ENCODE measurements around the gene PRCC.

PRCC gene

DNA sequence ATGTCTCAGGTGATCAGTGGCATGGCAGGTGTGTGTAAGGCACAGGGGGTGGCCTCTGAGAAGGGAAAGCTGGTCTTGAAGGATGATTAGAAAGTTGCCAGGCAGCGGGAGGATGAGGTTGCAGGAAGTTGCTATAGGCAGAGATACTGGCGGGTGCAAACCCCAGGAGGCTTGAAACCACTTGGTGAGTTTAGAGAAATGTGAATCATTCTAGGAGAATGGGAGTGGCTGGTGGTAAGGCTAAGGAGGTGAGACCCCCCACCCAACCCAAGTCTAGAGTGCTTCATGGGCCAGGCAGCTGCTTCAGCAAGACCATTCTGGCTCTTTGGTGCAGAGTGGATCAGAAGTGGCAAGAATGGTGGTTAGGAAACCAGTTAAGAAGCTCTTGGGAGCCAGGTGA lies 40.3 kb downstream of the PRCC start:
- Mint-ChIP-seq H3K9me3 (no peaks in the 10 kb centered on the region), H3K36me3 (peaks cover 43% of the 10 kb centered on the region), H3K27ac (peak overlapping the region; percentile 13), H3K4me1 (peaks cover 19% of the 10 kb centered on the region), H3K4me3 (no peak overlapping the region), H3K27me3 (no peaks in the 10 kb centered on the region)
- ATAC-seq: no peak

GRCh38 chr1:156808186-156809030 lies 41.1 kb downstream of the PRCC start:
- H3K27ac Mint-ChIP-seq: peak overlapping the region; percentile 13
- no peaks in the 10 kb centered on the region for H3K9me3 Mint-ChIP-seq
- H3K4me3 Mint-ChIP-seq: no peak overlapping the region
- peaks cover 23% of the 10 kb centered on the region for H3K4me1 Mint-ChIP-seq
- H3K36me3 Mint-ChIP-seq: peaks cover 43% of the 10 kb centered on the region
- no peak for ATAC-seq
- no peaks in the 10 kb centered on the region for H3K27me3 Mint-ChIP-seq

GRCh38 chr1:156809281-156809680 lies 41.9 kb downstream of the PRCC start:
- Mint-ChIP-seq H3K36me3 (peaks cover 43% of the 10 kb centered on the region), H3K9me3 (no peaks in the 10 kb centered on the region), H3K4me1 (peaks cover 29% of the 10 kb centered on the region), H3K4me3 (no peak overlapping the region), H3K27ac (no peak overlapping the region), H3K27me3 (no peaks in the 10 kb centered on the region)
- ATAC-seq: no peak

- Mint-ChIP-seq H3K9me3 (no peaks in the 10 kb centered on the region), H3K4me1 (peaks cover 29% of the 10 kb centered on the region), H3K27me3 (no peaks in the 10 kb centered on the region), H3K36me3 (peaks cover 43% of the 10 kb centered on the region), H3K4me3 (no peak overlapping the region), H3K27ac (no peak overlapping the region)
- no peak for ATAC-seq
Observed at GRCh38 chr1:156809711-156810366, 42.5 kb downstream of the PRCC start.

DNA sequence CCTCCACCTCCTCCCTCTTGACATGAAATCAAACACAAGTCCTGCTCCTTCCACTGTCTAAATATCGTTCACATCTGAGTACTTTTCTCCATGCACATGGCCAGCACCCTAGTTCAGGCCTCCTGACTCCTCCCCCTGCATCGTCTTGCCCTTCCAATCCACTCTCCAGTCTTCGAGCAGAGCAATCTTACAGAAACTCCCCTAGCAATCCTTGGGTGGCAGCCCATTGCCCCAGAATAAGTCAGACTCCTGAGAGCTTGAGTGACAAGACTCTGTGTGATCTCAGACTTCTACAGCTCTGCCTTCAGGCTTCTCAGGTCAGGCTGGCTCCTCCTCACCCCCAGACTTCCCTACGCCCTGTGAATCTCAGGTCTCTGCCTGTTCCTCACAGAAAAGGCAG lies 43.8 kb downstream of the PRCC start:
- H3K36me3 Mint-ChIP-seq: peaks cover 38% of the 10 kb centered on the region
- ATAC-seq: no peak
- H3K9me3 Mint-ChIP-seq: no peaks in the 10 kb centered on the region
- H3K27ac Mint-ChIP-seq: no peak overlapping the region
- peaks cover 40% of the 10 kb centered on the region for H3K4me1 Mint-ChIP-seq
- no peaks in the 10 kb centered on the region for H3K27me3 Mint-ChIP-seq
- no peak overlapping the region for H3K4me3 Mint-ChIP-seq

DNA sequence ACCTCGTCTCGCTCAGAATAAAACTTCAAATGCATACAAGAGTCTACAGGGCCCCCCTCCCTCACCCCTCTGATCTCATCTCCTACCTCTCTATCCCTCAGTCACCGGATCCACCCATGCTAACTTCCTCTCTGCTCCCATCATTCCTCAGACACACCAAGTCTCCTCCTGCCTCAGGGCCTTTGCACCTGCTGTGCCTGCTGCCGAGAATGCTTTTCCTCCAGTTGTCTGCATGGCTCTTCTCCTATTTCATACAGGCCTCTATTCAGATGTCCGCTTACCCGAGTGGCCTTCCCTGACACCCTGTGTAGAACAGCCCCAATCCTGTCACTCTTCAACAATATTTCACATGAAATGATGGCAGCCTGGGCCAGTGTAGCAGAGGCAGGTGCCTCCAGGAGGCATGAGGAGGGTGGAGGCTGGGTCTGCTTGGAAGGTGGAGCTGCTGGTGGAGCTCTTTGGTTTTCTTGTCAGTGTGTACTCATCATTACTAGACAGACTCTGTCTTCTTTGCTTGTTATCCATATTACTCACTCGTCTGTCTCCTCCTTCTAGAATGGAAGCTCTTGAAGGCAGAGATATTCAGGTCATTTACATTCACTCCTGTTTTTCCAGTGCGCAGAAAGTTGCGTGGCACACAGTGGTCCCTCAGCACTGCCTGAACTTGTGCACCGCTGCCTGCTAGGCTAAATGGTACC lies 45.1 kb downstream of the PRCC start:
- H3K36me3 Mint-ChIP-seq: peaks cover 27% of the 10 kb centered on the region
- H3K4me3 Mint-ChIP-seq: no peak overlapping the region
- no peak for ATAC-seq
- H3K27ac Mint-ChIP-seq: no peak overlapping the region
- peaks cover 48% of the 10 kb centered on the region for H3K4me1 Mint-ChIP-seq
- no peaks in the 10 kb centered on the region for H3K27me3 Mint-ChIP-seq
- H3K9me3 Mint-ChIP-seq: no peaks in the 10 kb centered on the region

DNA sequence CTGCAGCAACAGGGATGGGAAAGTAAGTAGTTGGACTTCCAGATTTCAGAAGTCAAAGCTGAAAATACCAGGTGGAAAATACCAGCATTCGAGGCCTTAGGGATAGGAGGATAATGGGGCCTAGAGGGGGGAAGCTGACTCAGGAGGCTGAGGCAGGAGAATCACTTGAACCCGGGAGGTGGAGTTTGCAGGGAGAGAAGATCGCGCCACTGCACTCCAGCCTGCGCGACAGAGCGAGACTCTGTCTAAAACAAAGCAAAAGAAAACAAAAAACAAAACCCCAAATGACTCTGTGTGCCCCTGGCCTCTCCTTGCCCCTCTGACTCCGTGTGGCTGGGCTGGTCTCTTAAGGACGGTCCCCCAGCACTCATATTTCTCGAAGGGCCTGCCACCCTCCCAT lies 46.0 kb downstream of the PRCC start:
- Mint-ChIP-seq H3K4me1 (peaks cover 41% of the 10 kb centered on the region), H3K27ac (peak overlapping the region; percentile 61), H3K27me3 (no peaks in the 10 kb centered on the region), H3K9me3 (no peaks in the 10 kb centered on the region), H3K4me3 (peak overlapping the region; percentile 82), H3K36me3 (peaks cover 19% of the 10 kb centered on the region)
- no peak for ATAC-seq

DNA sequence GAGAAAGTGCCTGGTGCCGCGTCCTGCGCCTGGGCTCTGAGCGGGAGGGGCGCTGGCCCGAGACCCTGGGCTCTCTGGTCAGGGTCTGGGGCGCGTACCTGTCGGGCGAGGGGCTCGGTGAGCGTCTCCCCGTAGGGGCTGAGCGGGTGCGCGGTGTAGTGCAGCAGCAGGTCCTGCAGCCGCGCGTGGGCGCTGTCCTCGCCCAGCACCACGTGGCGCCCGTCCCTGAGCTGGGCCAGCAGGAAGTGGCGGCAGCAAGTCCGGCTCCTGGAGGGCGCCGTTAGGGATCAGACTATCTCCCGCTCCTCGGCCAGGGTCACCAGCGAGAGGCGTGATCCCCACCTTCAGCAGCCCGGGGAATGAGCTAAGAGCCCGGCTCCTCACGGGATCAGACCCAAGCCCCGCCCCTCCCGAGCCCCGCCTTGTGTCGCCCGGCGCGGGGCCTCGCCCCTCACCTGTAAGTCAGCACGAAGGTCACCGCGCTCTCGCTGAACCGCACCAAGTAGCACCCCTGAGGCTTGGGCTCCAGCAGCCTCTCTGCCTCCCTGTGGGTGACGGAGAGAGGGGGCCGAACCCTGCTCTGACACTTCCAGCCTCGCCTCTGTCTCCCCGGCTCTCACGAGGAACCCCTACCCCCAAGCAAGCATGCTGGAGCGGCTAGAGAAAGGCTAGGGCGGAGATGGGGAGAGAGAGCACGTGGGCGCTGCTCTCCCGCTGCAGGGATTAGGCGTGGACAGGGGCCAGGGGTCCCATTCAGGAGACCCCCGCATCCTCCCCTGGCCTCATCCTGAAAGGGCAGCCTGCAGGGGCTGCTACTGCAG lies 46.6 kb downstream of the PRCC start:
- Mint-ChIP-seq H3K4me1 (peaks cover 41% of the 10 kb centered on the region), H3K27ac (peak overlapping the region; percentile 61), H3K27me3 (no peaks in the 10 kb centered on the region), H3K36me3 (peaks cover 15% of the 10 kb centered on the region), H3K4me3 (peak overlapping the region; percentile 82), H3K9me3 (no peaks in the 10 kb centered on the region)
- ATAC-seq: peak; percentile 62

GRCh38 chr1:156814571-156815260 lies 47.4 kb downstream of the PRCC start:
- Mint-ChIP-seq H3K36me3 (peaks cover 15% of the 10 kb centered on the region), H3K4me1 (peaks cover 41% of the 10 kb centered on the region), H3K27ac (peak overlapping the region; percentile 61), H3K4me3 (peak overlapping the region; percentile 18), H3K27me3 (no peaks in the 10 kb centered on the region), H3K9me3 (no peaks in the 10 kb centered on the region)
- ATAC-seq: no peak

- ATAC-seq: no peak
- no peaks in the 10 kb centered on the region for H3K27me3 Mint-ChIP-seq
- no peaks in the 10 kb centered on the region for H3K9me3 Mint-ChIP-seq
- peaks cover 41% of the 10 kb centered on the region for H3K4me1 Mint-ChIP-seq
- H3K36me3 Mint-ChIP-seq: peaks cover 15% of the 10 kb centered on the region
- peak overlapping the region; percentile 85 for H3K27ac Mint-ChIP-seq
- H3K4me3 Mint-ChIP-seq: no peak overlapping the region
Observed at GRCh38 chr1:156815307-156815826, 48.0 kb downstream of the PRCC start.

DNA sequence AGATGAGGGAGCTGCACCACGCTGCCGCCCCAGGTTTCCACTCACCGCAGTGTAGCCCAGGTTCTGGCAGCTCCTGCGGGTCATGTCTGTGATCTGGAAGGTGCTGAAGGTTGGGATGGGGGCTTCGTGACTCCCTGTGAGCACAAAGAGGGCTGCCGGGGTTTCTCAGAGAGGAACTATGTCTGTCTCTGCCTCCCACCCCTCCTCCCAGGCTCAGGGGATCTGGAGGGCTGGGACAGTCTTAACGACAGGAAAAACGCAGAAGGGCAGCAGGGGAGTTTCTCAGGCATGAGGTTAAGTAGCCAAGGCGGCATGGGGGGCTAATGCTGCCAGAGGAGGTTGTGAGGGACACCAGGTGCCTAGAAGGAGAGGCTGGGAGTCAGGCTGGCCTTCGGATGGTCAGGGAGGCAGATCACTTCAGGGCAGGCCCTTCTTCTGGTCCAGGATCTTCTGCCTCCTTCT lies 48.7 kb downstream of the PRCC start:
- Mint-ChIP-seq H3K4me3 (peak overlapping the region; percentile 68), H3K27me3 (no peaks in the 10 kb centered on the region)
- ATAC-seq: no peak

GRCh38 chr1:156816561-156817328 lies 49.4 kb downstream of the PRCC start, which contains the start of gene SH2D2A:
SH2D2A (minus strand) TSS chr1:156816848; CDS start chr1:156816708, 140 bp downstream.
- H3K27ac Mint-ChIP-seq: peak within 1 kb of the TSS; percentile 85
- peak within 1 kb of the TSS; percentile 68 for H3K4me3 Mint-ChIP-seq
- peaks cover 41% of the 10 kb centered on the region for H3K4me1 Mint-ChIP-seq
- peaks cover 9% of the 10 kb centered on the region for H3K36me3 Mint-ChIP-seq
- ATAC-seq: peak; percentile 87
- H3K9me3 Mint-ChIP-seq: no peaks in the 10 kb centered on the region
- no peaks in the 10 kb centered on the region for H3K27me3 Mint-ChIP-seq

More for the DNA sequence above, 48.7 kb downstream of the PRCC start:
- Mint-ChIP-seq H3K27ac (peak overlapping the region; percentile 85), H3K9me3 (no peaks in the 10 kb centered on the region), H3K4me1 (peaks cover 41% of the 10 kb centered on the region), H3K36me3 (peaks cover 13% of the 10 kb centered on the region)

- no peak for ATAC-seq
- Mint-ChIP-seq H3K9me3 (no peaks in the 10 kb centered on the region), H3K27ac (no peak overlapping the region), H3K4me3 (no peak overlapping the region), H3K27me3 (no peaks in the 10 kb centered on the region), H3K4me1 (peaks cover 5% of the 10 kb centered on the region), H3K36me3 (no peaks in the 10 kb centered on the region)
Observed at GRCh38 chr1:156821801-156822200, 54.5 kb downstream of the PRCC start.

Measured in stimulated activated memory B cell treated with anti-CD40 and anti-IgM and Interleukin-4, amounts not matched to agents 10 μg/mL and 1 μg/mL and 100 μg/mL, for 72 hours (primary cell).